GM10248 (cell line): ENCODE data around the gene LMCD1.

Experiments used
- CTCF ChIA-PET: fragments of 300-600 bp; sonication (Branson Sonifier 250); formaldehyde crosslinking; extraction: SDS; loops from one replicate; lab custom pipeline; 2021; ENCODE audit warnings: antibody characterized with exemption; lab: Yijun Ruan, JAX
- POLR2A ChIA-PET: fragments of 350-650 bp; sonication (Branson Sonifier 250); formaldehyde crosslinking; extraction: SDS; loops from one replicate; lab custom pipeline; 2020; ENCODE audit warnings: antibody characterized with exemption; lab: Yijun Ruan, JAX
- DNase-seq: peaks from one replicate; pipeline ENCODE4 v3.0.0; 2012; ENCODE audit errors: extremely low spot score
- TF ChIP-seq, protein P1 (sequence below): IDR thresholded peaks from 2 replicates; pipeline ENCODE4 v1.5.1; 2012; ENCODE audit warnings: mild to moderate bottlenecking, low read depth; ENCODE audit errors: extremely low read depth, missing control alignments, control extremely low read depth

LMCD1 gene

DNA sequence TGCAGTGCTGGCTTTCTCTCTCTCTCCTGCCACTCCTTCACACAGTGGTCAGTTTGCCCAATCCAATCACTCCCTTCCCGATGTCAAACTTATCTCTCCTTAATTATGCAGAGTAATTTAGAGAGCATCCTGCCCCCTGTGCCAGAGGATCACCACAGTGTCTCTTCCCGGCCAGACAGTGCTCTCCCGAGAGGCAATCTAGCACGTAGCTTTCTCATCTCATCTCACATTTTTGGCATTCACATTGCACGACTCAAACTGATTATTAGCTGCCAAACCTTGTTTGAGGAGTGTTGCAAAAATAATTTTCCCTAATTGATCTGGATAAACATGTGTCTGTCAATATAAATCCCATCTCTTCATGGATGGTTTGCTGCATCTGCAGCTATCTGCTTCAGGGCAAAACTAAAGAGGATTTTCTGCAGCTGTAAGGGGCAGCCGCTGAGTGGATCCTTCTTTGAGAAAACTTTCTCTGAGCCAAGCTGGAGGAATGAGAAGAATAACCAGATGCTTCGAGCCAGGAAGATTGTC lies 105.1 kb downstream of the LMCD1 start:
- CTCF ChIA-PET = interaction anchor here (1.0 to 1.8 kb wide), 6 partner anchors 13 to 305 kb away, joined by 3 to 8 read pairs (median 6); no protein-coding TSS in a partner anchor
- TF ChIP-seq, protein P1, sequence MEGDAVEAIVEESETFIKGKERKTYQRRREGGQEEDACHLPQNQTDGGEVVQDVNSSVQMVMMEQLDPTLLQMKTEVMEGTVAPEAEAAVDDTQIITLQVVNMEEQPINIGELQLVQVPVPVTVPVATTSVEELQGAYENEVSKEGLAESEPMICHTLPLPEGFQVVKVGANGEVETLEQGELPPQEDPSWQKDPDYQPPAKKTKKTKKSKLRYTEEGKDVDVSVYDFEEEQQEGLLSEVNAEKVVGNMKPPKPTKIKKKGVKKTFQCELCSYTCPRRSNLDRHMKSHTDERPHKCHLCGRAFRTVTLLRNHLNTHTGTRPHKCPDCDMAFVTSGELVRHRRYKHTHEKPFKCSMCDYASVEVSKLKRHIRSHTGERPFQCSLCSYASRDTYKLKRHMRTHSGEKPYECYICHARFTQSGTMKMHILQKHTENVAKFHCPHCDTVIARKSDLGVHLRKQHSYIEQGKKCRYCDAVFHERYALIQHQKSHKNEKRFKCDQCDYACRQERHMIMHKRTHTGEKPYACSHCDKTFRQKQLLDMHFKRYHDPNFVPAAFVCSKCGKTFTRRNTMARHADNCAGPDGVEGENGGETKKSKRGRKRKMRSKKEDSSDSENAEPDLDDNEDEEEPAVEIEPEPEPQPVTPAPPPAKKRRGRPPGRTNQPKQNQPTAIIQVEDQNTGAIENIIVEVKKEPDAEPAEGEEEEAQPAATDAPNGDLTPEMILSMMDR = no peak
- POLR2A ChIA-PET = no interaction called here
- no peak for DNase-seq

DNA sequence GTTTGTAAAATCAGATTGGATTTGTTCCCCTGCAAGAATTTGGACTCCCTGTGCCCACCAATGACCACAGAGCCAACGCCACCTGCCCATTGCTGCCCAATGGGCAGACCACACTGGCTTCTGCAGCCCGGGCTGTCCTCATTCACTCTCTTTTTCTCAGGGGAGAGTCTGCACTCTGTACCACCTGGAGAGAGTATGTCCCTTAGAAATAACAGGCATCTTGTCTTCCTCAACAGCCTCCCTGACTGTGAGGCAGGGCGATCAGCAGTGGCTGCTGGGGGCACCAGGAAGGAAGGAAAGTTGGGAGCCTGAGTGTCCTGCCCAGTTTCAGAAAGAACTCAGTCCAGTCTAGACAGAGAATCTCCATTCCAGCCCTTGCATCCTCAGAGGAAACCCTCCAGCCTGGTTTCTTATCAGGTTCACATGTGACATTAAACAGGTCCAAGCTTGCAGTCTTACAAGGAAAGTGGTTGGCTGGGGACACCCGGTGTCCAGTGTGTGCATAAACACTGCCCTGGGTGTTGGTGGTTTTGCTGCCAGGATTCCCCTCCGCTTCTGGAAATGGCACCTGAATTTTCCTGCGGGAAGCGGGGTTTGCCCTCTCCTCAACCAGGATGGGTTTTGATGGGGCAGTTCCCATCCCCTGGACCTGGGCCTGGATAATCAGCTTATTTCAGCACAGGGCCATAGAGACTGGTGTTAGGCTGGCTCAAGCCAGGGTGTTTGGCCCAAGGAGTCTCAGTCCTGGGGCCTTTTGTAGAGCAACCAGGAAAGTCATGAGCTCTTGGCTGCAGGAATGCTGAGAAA lies 105.8 kb downstream of the LMCD1 start:
- POLR2A ChIA-PET = no interaction called here
- TF ChIP-seq, protein P1 = peak; percentile 28
- no peak for DNase-seq
- CTCF ChIA-PET = interaction anchor here (1.0 to 1.8 kb wide), 6 partner anchors 13 to 305 kb away, joined by 3 to 8 read pairs (median 6); no protein-coding TSS in a partner anchor

DNA sequence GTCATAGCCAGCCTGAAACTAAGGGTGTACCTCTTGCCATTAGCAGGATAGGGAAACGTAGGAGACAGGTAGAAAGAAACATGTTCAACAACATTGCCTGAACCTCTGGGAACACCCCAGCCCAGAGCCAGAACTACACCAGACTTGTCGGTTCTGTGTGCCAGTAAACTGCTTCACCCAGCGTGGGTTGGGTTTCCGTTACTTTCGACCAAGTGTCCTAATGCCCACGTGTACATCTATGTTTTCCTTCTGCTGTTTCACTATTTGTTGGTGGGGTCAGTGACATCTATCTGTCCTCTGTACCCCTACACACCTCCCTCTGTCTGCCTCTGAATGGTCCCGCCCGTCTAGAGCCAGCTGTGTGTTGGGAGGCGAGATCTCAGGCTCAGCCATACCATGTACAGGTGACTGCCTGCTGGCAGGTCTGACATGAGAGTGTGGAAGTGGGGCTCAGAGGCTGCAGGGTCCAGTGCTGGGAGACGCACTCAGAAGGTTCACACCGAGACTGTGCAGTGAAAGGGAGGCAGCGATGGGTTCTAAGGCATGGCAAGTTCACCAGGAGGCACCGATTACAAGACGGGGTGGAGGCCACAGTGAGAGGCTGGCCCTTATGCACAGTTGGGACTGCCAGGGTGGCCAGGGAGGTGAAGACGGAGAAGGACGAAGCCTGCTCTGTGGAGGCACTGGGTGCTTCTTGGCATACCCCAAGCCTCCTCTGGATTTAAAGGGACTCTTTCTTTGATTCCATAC lies 106.6 kb downstream of the LMCD1 start:
- ChIA-PET POLR2A (no interaction called here), CTCF (interaction anchor here (1.3 to 1.8 kb wide), 5 partner anchors 12 to 306 kb away, joined by 4 to 8 read pairs (median 6); no protein-coding TSS in a partner anchor)
- no peak for DNase-seq
- TF ChIP-seq, protein P1 = no peak

- CTCF ChIA-PET = no interaction called here
- DNase-seq = no peak
- TF ChIP-seq, protein P1 = no peak
- POLR2A ChIA-PET = no interaction called here
Observed at GRCh38 chr3:8608791-8609467, 107.3 kb downstream of the LMCD1 start.

GRCh38 chr3:8610951-8611350 lies 109.3 kb downstream of the LMCD1 start:
- TF ChIP-seq, protein P1 = no peak
- ChIA-PET CTCF (interaction anchor here (1.5 kb wide), 1 partner anchor 99 kb away, joined by 3 read pairs; no protein-coding TSS in a partner anchor), POLR2A (no interaction called here)
- no peak for DNase-seq

- ChIA-PET CTCF (interaction anchor here (1.7 kb wide), 1 partner anchor 38 kb away, joined by 3 read pairs; no protein-coding TSS in a partner anchor), POLR2A (no interaction called here)
- no peak for DNase-seq
- TF ChIP-seq, protein P1 = no peak
Observed at GRCh38 chr3:8617921-8618320, 116.3 kb downstream of the LMCD1 start.
